ENCODE results near the gene CENPW. TPM values are rescaled to one million over a fixed set of nuclear protein-coding genes. Genes with fewer than 3 reads are reported as not detected.

The CENPW gene
- total RNA-seq, 1 donor from 2014 or later: 1.2 TPM

DNA sequence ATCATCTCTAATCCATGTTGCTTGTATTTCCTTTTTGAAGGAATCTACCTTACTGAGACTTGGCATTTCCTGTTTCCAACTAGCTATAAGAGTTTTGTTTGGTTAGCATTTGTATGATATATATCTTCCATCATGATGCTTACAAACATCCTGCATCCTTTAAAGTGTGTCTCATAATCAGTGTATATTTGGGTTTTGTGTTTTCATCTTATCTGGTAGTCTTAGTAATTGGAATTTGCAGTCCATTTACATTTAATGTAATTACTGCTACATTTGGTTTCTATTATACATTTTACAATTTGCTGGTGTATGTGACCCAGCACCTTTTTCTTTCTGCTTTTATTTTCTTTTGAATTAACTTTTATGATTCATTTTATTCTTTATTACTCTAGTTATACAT, 12.6 kb downstream of the CENPW start:
- Histone ChIP-seq H3K4me3 (no peak overlapping the region), H3K27ac (replicated peaks) (no peak overlapping the region), H3K27me3 (ENCODE audit: low read depth) (no peaks in the 10 kb centered on the region), H3K36me3 (no peaks in the 10 kb centered on the region), H3K9me3 (replicated peaks) (peaks cover 17% of the 10 kb centered on the region), H3K4me1 (no peaks in the 10 kb centered on the region)
- no peak for DNase-seq
- TF ChIP-seq, protein P1, sequence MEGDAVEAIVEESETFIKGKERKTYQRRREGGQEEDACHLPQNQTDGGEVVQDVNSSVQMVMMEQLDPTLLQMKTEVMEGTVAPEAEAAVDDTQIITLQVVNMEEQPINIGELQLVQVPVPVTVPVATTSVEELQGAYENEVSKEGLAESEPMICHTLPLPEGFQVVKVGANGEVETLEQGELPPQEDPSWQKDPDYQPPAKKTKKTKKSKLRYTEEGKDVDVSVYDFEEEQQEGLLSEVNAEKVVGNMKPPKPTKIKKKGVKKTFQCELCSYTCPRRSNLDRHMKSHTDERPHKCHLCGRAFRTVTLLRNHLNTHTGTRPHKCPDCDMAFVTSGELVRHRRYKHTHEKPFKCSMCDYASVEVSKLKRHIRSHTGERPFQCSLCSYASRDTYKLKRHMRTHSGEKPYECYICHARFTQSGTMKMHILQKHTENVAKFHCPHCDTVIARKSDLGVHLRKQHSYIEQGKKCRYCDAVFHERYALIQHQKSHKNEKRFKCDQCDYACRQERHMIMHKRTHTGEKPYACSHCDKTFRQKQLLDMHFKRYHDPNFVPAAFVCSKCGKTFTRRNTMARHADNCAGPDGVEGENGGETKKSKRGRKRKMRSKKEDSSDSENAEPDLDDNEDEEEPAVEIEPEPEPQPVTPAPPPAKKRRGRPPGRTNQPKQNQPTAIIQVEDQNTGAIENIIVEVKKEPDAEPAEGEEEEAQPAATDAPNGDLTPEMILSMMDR (IDR thresholded peaks at IDR 0.05; ENCODE audit: borderline replicate concordance): no peak
- intact Hi-C loops (cut with micrococcal nuclease): no loop called here

DNA sequence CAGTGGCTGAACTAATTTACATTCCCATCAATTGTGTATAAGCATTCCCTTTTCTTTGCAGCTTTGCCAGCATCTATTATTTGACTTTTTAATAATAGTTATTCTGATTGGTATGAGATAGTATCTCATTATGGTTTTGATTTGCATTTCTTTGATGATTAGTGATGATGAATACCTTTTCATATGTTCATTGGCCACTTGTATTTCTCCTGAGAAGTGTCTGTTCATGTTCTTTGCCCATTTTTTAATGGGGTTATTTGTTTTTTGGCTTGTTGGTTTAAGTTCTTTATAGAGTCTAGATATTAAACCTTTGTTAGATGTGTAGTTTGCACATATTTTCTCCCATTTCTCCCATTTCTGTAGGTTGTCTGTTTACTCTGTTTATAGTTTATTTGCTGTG, 16.6 kb downstream of the CENPW start:
- no peak for DNase-seq
- no peak overlapping the region for H3K27ac ChIP-seq (replicated peaks)
- TF ChIP-seq, protein P1 (IDR thresholded peaks at IDR 0.05; ENCODE audit: borderline replicate concordance): no peak
- intact Hi-C loops (cut with micrococcal nuclease): no loop called here
- no peak overlapping the region for H3K4me3 ChIP-seq
- no peaks in the 10 kb centered on the region for H3K36me3 ChIP-seq
- H3K9me3 ChIP-seq (replicated peaks): peaks cover 54% of the 10 kb centered on the region
- no peaks in the 10 kb centered on the region for H3K4me1 ChIP-seq
- no peaks in the 10 kb centered on the region for H3K27me3 ChIP-seq (ENCODE audit: low read depth)

DNA sequence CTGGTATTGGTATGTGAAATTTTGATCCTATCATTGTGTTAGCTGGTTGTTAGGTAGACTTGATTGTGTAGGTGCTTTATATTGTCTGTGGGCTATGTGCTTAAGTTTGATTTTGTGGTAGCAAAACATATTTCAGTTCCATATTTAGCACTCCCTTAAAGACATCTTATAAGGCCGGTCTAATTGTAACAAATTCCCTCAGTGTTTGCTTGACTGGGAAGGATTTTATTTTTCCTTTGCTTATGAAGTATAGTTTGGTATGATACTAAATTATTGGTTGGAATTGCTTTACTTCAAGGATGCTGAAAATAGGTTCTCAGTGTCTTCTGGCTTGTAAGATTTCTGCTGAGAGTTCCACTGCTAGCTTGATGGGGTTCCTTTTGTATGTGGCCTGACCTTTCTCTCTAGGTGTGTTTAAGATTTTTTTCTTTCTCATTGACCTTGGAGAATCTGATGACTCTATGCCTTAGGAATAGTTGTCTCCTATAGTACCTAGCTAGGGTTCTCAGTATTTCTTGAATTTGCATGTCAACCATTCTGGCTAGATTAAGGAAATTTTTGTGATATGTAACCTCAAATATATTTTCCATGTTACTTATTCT, 20.1 kb downstream of the CENPW start:
- DNase-seq: no peak
- intact Hi-C loops (cut with micrococcal nuclease): no loop called here
- no peak overlapping the region for H3K27ac ChIP-seq (replicated peaks)
- no peak overlapping the region for H3K4me3 ChIP-seq
- H3K9me3 ChIP-seq (replicated peaks): peaks cover 54% of the 10 kb centered on the region
- TF ChIP-seq, protein P1 (IDR thresholded peaks at IDR 0.05; ENCODE audit: borderline replicate concordance): no peak
- no peaks in the 10 kb centered on the region for H3K27me3 ChIP-seq (ENCODE audit: low read depth)
- no peaks in the 10 kb centered on the region for H3K4me1 ChIP-seq
- no peaks in the 10 kb centered on the region for H3K36me3 ChIP-seq

DNA sequence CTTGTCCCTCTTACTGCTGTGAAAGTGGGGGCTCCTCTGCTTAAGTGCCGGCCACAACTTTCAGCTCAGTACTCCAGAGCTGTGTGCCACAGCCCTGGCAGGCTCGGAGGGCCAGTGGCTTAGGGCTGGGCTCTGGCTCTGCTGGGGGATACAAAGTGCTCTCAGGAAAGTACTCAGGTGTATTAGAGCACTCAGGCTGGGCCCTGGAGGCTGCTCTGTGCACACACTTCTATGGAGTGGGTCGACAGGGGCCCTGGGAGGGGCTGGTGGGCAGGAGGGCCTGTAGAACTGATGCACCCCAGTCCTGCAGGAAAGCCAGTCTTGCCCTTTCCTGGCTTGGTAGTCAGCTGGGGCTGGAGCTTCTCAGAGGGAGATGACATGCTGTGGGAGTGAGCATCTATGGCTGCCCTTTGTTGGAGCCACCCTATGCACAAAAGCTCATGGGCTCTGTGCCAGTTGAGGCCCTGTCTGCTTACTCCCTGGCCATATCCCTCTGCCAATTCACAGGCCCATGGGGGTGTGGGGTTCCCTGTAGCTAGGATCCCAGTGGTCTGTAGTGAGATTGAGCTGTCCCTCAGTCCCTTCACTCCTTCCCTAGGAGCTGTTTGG, 22.0 kb downstream of the CENPW start:
- Histone ChIP-seq H3K9me3 (replicated peaks) (peaks cover 43% of the 10 kb centered on the region), H3K27ac (replicated peaks) (no peak overlapping the region)
- DNase-seq: no peak

DNA sequence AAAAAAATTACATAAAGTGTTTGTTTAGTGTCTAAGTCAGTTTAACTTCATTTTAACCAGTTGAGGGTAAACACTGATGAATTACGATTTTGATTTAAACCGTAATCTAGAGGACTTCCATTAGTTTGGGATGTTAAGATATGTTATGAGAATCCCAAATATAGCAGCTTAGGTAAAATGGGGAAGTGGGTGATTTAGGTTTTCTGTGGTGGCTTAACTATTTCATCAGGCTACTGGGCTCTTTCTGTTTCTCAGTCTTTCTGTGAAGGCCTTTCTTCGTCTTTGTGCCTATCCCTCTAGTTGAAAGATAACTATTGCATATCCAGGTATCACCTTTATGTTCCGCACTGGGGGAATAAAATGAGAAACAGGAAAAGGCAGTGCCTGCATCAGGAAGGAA, 27.9 kb downstream of the CENPW start:
- intact Hi-C loops (cut with micrococcal nuclease): no loop called here
- H3K36me3 ChIP-seq: no peaks in the 10 kb centered on the region
- no peaks in the 10 kb centered on the region for H3K27me3 ChIP-seq (ENCODE audit: low read depth)
- DNase-seq: no peak
- H3K9me3 ChIP-seq (replicated peaks): no peaks in the 10 kb centered on the region
- TF ChIP-seq, protein P1 (IDR thresholded peaks at IDR 0.05; ENCODE audit: borderline replicate concordance): no peak
- no peaks in the 10 kb centered on the region for H3K4me1 ChIP-seq
- no peak overlapping the region for H3K4me3 ChIP-seq
- no peak overlapping the region for H3K27ac ChIP-seq (replicated peaks)

More for the DNA sequence above, 22.0 kb downstream of the CENPW start:
- TF ChIP-seq, protein P1 (IDR thresholded peaks at IDR 0.05; ENCODE audit: borderline replicate concordance): no peak
- Histone ChIP-seq H3K36me3 (no peaks in the 10 kb centered on the region), H3K4me3 (no peak overlapping the region), H3K27me3 (ENCODE audit: low read depth) (no peaks in the 10 kb centered on the region), H3K4me1 (no peaks in the 10 kb centered on the region)
- intact Hi-C loops (cut with micrococcal nuclease): no loop called here
